HEK293 (cell line): ENCODE measurements around the gene LY6G6F.

Experiments used
- CTCF ChIP-seq: fragments of 450-650 bp; formaldehyde crosslinking; IDR thresholded peaks from 2 replicates; pipeline ENCODE4 v1.5.1; 2016; ENCODE audit warnings: missing biosample characterization, missing genetic modification characterization
- KLF16 ChIP-seq: fragments of 450-650 bp; formaldehyde crosslinking; IDR thresholded peaks from 2 replicates; pipeline ENCODE4 v1.5.1; 2017; ENCODE audit warnings: missing biosample characterization, missing genetic modification characterization
- REPIN1 ChIP-seq: fragments of 450-650 bp; formaldehyde crosslinking; IDR thresholded peaks from 2 replicates; pipeline ENCODE4 v1.5.1; 2017; ENCODE audit warnings: missing biosample characterization, missing genetic modification characterization, low read depth
- ZBTB10 ChIP-seq: fragments of 450-650 bp; formaldehyde crosslinking; IDR thresholded peaks from 2 replicates; pipeline ENCODE4 v1.5.1; 2016; ENCODE audit warnings: missing biosample characterization, missing genetic modification characterization
- ZNF184 ChIP-seq: fragments of 450-650 bp; IDR thresholded peaks from 2 replicates; pipeline ENCODE4 v1.5.1; 2018; ENCODE audit warnings: missing biosample characterization, mild to moderate bottlenecking, missing genetic modification characterization
- ZNF335 ChIP-seq: fragments of 450-650 bp; formaldehyde crosslinking; conservative IDR thresholded peaks from 2 replicates; pipeline ENCODE4 v1.5.1; 2016; ENCODE audit warnings: missing biosample characterization, missing genetic modification characterization
- ZNF398 ChIP-seq: fragments of 450-650 bp; formaldehyde crosslinking; IDR thresholded peaks from 2 replicates; pipeline ENCODE4 v1.5.1; 2017; ENCODE audit warnings: missing biosample characterization, missing genetic modification characterization

- TF ChIP-seq ZNF398 (tag by site-specific recombination), result no peak
- TF ChIP-seq CTCF (tag by site-specific recombination), result no peak
- no peak for TF ChIP-seq ZNF184 (tag by site-specific recombination)
- no peak for TF ChIP-seq ZNF335 (tag by site-specific recombination)
- no peak for TF ChIP-seq REPIN1 (tag by site-specific recombination)
- TF ChIP-seq KLF16 (tag by site-specific recombination), result no peak
- TF ChIP-seq ZBTB10 (tag by site-specific recombination), result no peak
Observed at GRCh38 chr6:31711233-31711632, 4.6 kb downstream of the LY6G6F start.
